MM.1S (cell line): ENCODE measurements around the gene MAD1L1.
"Not testable (repeated sequence)": the region's sequence is repeated elsewhere in the genome, so short reads cannot be mapped to it uniquely, and the experiment has no call there.

Experiments used
- DNase-seq: peaks from one replicate; pipeline ENCODE4 v3.0.0-alpha.2; 2015
- H2AFZ ChIP-seq: fragments of 300-600 bp; sonication (generic); 2 replicates; pipeline ENCODE4 v1.6.0; 2016; ENCODE audit warnings: antibody characterized with exemption, low read length
- H3F3A ChIP-seq: fragments of 300-600 bp; sonication (generic); 2 replicates; pipeline ENCODE4 v1.6.1; 2016; ENCODE audit warnings: mild to moderate bottlenecking, antibody characterized with exemption, low read length, moderate library complexity, mixed read lengths; ENCODE audit not compliant: insufficient read depth
- H3K27ac ChIP-seq: fragments of 300-600 bp; sonication (generic); 2 replicates; pipeline ENCODE4 v1.5.1; 2016; ENCODE audit warnings: mild to moderate bottlenecking, low read length
- H3K27me3 ChIP-seq: fragments of 300-600 bp; sonication (generic); replicated peaks from 2 replicates; pipeline ENCODE4 v1.6.0; 2016; ENCODE audit warnings: low read length; ENCODE audit not compliant: insufficient read depth
- H3K36me3 ChIP-seq: fragments of 300-600 bp; sonication (generic); replicated peaks from 2 replicates; pipeline ENCODE4 v1.6.1; 2016; ENCODE audit warnings: mild to moderate bottlenecking, low read length, mixed read lengths; ENCODE audit not compliant: insufficient read depth
- H3K4me1 ChIP-seq: fragments of 300-600 bp; sonication (generic); 2 replicates; pipeline ENCODE4 v1.6.1; 2016; ENCODE audit warnings: low read length, mixed read lengths
- H3K4me2 ChIP-seq: fragments of 300-600 bp; sonication (generic); 2 replicates; pipeline ENCODE4 v1.6.0; 2016; ENCODE audit warnings: low read depth, low read length
- H3K4me3 ChIP-seq: fragments of 300-600 bp; sonication (generic); 2 replicates; pipeline ENCODE4 v1.5.1; 2016; ENCODE audit warnings: low read length, mixed read lengths
- H3K79me2 ChIP-seq: fragments of 300-600 bp; sonication (generic); 2 replicates; pipeline ENCODE4 v1.6.1; 2016; ENCODE audit warnings: mixed run types, low read length, mixed read lengths
- H3K9ac ChIP-seq: fragments of 300-600 bp; sonication (generic); 2 replicates; pipeline ENCODE4 v1.6.1; 2016; ENCODE audit warnings: low read length, mixed read lengths
- H3K9me2 ChIP-seq: fragments of 300-600 bp; sonication (generic); replicated peaks from 2 replicates; pipeline ENCODE4 v1.6.1; 2016; ENCODE audit warnings: mild to moderate bottlenecking, low read length, mixed read lengths; ENCODE audit not compliant: insufficient read depth
- H3K9me3 ChIP-seq: fragments of 300-600 bp; sonication (generic); replicated peaks from 2 replicates; pipeline ENCODE4 v1.6.1; 2016; ENCODE audit warnings: mild to moderate bottlenecking, low read length, mixed read lengths; ENCODE audit not compliant: insufficient read depth
- H4K20me1 ChIP-seq: fragments of 300-600 bp; sonication (generic); 2 replicates; pipeline ENCODE4 v1.6.1; 2016; ENCODE audit warnings: mild to moderate bottlenecking, low read length, moderate library complexity, mixed read lengths; ENCODE audit not compliant: insufficient read depth
- EZH2 ChIP-seq: fragments of 300-600 bp; sonication (generic); optimal IDR thresholded peaks from 2 replicates; pipeline ENCODE3; 2017; ENCODE audit warnings: low read depth, mild to moderate bottlenecking, antibody characterized with exemption, low read length, mixed read lengths
- EZH2phosphoT487 ChIP-seq: fragments of 300-600 bp; sonication (generic); IDR thresholded peaks from 2 replicates; pipeline ENCODE4 v1.6.1; 2018; ENCODE audit warnings: antibody characterized with exemption, low read length
- TF ChIP-seq, protein P1 (sequence below): fragments of 300-600 bp; sonication (generic); IDR thresholded peaks from 2 replicates; pipeline ENCODE4 v1.5.1; 2016; ENCODE audit warnings: antibody characterized with exemption, low read length, mixed read lengths

The MAD1L1 gene

DNA sequence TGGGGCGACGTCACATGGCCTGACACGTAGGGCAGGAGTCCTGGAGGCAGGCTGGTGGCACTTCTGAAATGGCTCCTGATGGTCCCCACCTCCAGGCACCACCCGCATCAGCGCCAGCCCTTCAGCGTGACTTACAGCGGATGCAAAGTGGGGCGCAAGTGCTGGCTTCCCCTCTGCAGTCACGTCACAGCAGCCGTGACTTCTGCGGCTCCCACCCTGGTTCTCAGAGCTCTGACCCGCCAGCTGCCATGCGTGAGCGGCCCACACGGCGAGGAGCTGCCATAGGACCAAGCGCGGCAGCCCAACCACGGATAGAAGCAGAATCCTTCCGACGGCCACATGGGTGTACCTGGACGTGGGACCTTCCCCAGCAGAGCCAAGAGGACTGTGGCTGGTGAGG is 403.6 kb downstream of the MAD1L1 start:
- no peaks in the 10 kb centered on the region for H3K27me3 ChIP-seq
- H3K4me2 ChIP-seq = no peak overlapping the region
- no peaks in the 10 kb centered on the region for H3K36me3 ChIP-seq
- TF ChIP-seq EZH2phosphoT487 = no peak
- TF ChIP-seq, protein P1, sequence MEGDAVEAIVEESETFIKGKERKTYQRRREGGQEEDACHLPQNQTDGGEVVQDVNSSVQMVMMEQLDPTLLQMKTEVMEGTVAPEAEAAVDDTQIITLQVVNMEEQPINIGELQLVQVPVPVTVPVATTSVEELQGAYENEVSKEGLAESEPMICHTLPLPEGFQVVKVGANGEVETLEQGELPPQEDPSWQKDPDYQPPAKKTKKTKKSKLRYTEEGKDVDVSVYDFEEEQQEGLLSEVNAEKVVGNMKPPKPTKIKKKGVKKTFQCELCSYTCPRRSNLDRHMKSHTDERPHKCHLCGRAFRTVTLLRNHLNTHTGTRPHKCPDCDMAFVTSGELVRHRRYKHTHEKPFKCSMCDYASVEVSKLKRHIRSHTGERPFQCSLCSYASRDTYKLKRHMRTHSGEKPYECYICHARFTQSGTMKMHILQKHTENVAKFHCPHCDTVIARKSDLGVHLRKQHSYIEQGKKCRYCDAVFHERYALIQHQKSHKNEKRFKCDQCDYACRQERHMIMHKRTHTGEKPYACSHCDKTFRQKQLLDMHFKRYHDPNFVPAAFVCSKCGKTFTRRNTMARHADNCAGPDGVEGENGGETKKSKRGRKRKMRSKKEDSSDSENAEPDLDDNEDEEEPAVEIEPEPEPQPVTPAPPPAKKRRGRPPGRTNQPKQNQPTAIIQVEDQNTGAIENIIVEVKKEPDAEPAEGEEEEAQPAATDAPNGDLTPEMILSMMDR = no peak
- no peak for TF ChIP-seq EZH2
- no peak overlapping the region for H3K4me3 ChIP-seq
- H3K4me1 ChIP-seq = no peaks in the 10 kb centered on the region
- H2AFZ ChIP-seq = no peak overlapping the region
- no peaks in the 10 kb centered on the region for H3K79me2 ChIP-seq
- H3K9ac ChIP-seq = no peak overlapping the region
- no peak for DNase-seq
- H3K9me2 ChIP-seq = no peaks in the 10 kb centered on the region
- H3K27ac ChIP-seq = no peak overlapping the region
- H4K20me1 ChIP-seq = no peaks in the 10 kb centered on the region
- H3F3A ChIP-seq = no peaks in the 10 kb centered on the region
- no peaks in the 10 kb centered on the region for H3K9me3 ChIP-seq

DNA sequence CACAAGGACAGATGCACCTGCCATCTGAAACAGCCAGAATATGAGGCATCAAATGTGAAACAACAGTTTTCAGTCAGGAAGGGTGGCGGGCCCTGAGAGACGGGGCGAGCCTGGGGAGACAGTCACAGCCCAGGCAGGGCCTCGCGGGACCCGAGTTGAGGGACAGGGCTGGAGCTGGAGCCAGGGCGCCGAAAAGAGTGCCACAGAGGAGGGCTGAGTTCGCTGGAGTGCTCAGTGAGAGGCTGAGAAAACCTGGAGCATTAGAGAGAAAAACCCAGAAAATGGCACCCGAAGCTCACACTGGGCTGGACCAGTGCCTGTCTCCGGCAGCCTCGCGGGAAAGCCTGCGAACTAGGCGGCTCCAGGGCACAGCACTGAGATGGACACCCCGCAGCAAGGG is 404.6 kb downstream of the MAD1L1 start:
- H3K9me3 ChIP-seq, H3K79me2 ChIP-seq, H3K4me1 ChIP-seq, H3K27ac ChIP-seq, H3K4me2 ChIP-seq, H3F3A ChIP-seq, DNase-seq, H3K27me3 ChIP-seq, H3K9me2 ChIP-seq, H3K9ac ChIP-seq, H3K36me3 ChIP-seq, H3K4me3 ChIP-seq, H4K20me1 ChIP-seq, H2AFZ ChIP-seq: not testable (repeated sequence)

DNA sequence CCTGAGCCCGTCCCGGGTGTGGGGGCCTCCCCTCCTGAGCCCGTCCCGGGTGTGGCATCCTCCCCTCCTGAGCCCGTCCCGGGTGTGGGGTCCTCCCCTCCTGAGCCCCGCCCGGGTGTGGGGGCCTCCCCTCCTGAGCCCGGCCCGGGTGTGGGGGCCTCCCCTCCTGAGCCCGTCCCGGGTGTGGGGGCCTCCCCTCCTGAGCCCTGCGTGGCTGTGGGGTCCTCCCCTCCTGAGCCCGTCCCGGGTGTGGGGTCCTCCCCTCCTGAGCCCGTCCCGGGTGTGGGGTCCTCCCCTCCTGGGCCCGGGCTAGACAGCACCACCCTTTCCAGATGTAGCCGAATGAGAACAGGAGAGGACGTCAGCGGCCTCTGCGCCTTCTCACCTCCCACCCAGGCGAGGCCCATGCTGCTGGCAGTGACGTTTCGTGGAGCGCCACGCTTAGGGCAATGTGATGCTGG is 405.2 kb downstream of the MAD1L1 start:
- H3K9me3 ChIP-seq, H3K4me1 ChIP-seq, H3K4me2 ChIP-seq, H3K9me2 ChIP-seq, H3K36me3 ChIP-seq, H3K79me2 ChIP-seq, H3K9ac ChIP-seq, H3K4me3 ChIP-seq, H3K27ac ChIP-seq, H4K20me1 ChIP-seq, DNase-seq, H3F3A ChIP-seq, H3K27me3 ChIP-seq, H2AFZ ChIP-seq: not testable (repeated sequence)

DNA sequence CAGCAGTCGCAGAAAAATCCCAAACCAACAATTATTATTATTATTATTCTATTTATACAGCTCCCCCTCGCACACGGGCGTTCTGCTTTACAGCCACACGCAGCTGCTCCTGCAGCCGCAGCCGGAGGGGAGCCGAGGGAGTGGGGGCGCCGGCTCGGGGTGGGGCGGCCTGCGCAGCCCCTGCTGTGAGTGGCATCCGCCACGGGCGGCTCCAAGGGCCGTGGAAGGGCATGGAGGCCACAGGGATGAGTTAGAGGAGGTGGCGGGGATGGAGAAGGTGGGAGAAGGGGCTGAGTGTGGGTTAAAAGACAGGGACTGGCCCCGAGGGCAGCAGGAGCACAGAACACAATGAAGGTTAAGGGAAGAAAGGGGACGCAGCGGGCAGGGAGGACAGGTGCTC is 405.8 kb downstream of the MAD1L1 start:
- H4K20me1 ChIP-seq, DNase-seq, H2AFZ ChIP-seq, H3K9me3 ChIP-seq, H3K9ac ChIP-seq, H3K4me2 ChIP-seq, H3K36me3 ChIP-seq, H3K9me2 ChIP-seq, H3K4me3 ChIP-seq, H3F3A ChIP-seq, H3K4me1 ChIP-seq, H3K27me3 ChIP-seq, H3K79me2 ChIP-seq, H3K27ac ChIP-seq: not testable (repeated sequence)

DNA sequence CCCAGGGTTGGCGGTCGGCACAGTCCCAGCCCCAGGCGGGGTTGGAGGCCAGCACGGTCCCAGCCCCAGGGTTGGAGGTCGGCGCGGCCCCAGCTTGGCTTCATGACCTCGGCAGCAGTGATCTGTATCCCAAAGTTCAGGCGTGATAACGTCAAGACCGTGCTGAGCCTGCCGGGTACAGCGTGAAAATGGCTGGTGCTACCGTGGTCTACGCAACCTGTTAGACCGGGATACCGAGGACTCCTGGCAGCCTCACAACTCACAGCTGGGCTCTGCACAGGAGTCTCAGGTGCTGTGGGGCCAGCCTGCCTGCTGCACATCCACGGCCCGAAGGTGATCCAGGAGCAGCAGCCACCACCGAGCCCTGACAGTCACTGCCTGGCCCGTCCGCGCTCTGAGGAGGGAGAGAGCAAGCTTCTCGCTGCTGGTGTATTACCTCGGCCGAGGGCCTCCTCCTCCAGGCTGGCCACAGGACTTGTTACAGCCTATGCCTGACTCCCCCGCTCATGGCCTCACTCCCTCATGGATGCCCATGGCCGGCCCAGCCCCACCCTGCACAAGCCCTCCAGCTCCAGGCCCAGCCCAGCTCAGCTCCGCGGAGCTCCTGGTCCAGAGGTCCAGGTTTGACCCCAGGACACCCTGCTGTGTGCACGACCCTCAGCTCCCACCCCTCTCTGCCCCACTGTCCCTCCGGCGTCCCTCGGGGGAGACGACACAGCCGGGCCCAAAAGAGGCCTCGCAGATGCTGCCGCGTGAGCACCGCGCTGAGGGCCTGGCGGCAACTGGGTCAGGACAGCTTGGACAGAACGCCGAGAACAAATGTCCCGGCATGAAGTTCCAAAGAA is 406.6 kb downstream of the MAD1L1 start:
- TF ChIP-seq, protein P1 = no peak
- TF ChIP-seq EZH2 (no peak), EZH2phosphoT487 (no peak)
- no peak overlapping the region for H3K27ac ChIP-seq
- no peak overlapping the region for H3K4me2 ChIP-seq

DNA sequence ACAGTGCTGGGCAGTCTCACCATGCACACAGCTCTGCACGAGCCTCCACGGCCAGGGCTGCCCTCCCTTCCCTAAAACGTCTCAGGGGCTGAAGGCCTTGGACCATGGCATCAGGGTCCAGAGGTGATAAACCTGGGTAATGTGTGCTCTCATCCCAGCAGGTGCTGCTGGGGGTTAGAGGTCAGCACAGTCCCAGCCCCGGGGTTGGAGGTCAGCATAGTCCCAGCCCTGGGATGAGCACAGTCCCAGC is 407.2 kb downstream of the MAD1L1 start:
- not testable (repeated sequence) for H3K9ac ChIP-seq, H3F3A ChIP-seq, H3K27ac ChIP-seq, H3K9me3 ChIP-seq, DNase-seq, H3K4me2 ChIP-seq, H3K9me2 ChIP-seq, H3K27me3 ChIP-seq, H2AFZ ChIP-seq, H3K79me2 ChIP-seq, H3K36me3 ChIP-seq, H4K20me1 ChIP-seq, H3K4me1 ChIP-seq, H3K4me3 ChIP-seq

More for the DNA sequence above, 406.6 kb downstream of the MAD1L1 start:
- Histone ChIP-seq H3K79me2 (no peaks in the 10 kb centered on the region), H3K36me3 (no peaks in the 10 kb centered on the region), H3K4me1 (no peaks in the 10 kb centered on the region), H3K27me3 (no peaks in the 10 kb centered on the region), H2AFZ (no peak overlapping the region), H4K20me1 (no peaks in the 10 kb centered on the region), H3K9me2 (no peaks in the 10 kb centered on the region), H3K9me3 (no peaks in the 10 kb centered on the region), H3F3A (no peaks in the 10 kb centered on the region), H3K9ac (no peak overlapping the region), H3K4me3 (no peak overlapping the region)
- DNase-seq = no peak
